Measurements from ENCODE around the gene MNX1. TPM values are rescaled to one million over a fixed set of nuclear protein-coding genes. Genes with fewer than 3 reads are reported as not detected.
A peak's percentile ranks its signal among the peaks of the same experiment; 100 is the strongest.

The MNX1 gene
- total and polyA plus RNA-seq, 8 donors: 1.1 to 80.2 (median 3.1) TPM; not detected in 1

DNA sequence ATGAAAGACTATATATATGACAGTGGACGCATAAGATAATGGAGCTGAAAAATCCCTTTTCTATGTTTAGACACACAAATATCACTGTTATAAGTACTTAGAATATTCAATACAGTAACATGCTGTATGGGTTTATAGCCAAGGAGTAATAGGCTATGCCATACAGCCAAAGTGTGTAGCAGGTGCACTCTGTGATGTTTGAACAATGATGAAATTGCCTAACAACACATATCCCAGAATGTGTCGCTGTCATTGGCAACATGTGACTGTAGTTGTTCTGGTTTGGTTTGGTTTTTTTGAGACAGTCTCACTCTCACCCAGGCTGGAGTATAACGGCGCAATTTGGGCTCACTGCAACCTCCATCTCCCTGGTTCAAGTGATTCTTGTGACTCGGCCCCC is 34.8 kb downstream of the MNX1 start:
- TF ChIP-seq, protein P1, sequence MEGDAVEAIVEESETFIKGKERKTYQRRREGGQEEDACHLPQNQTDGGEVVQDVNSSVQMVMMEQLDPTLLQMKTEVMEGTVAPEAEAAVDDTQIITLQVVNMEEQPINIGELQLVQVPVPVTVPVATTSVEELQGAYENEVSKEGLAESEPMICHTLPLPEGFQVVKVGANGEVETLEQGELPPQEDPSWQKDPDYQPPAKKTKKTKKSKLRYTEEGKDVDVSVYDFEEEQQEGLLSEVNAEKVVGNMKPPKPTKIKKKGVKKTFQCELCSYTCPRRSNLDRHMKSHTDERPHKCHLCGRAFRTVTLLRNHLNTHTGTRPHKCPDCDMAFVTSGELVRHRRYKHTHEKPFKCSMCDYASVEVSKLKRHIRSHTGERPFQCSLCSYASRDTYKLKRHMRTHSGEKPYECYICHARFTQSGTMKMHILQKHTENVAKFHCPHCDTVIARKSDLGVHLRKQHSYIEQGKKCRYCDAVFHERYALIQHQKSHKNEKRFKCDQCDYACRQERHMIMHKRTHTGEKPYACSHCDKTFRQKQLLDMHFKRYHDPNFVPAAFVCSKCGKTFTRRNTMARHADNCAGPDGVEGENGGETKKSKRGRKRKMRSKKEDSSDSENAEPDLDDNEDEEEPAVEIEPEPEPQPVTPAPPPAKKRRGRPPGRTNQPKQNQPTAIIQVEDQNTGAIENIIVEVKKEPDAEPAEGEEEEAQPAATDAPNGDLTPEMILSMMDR (IDR thresholded peaks at IDR 0.05): no peak
- no peak for TF ChIP-seq POLR2AphosphoS5 (IDR thresholded peaks at IDR 0.05)
- TF ChIP-seq EP300 (IDR thresholded peaks at IDR 0.05): no peak
- Histone ChIP-seq H3K36me3 (peaks cover 14 to 35% (median 25%) of the 10 kb centered on the region in 4 donors), H3K9me3 (peaks cover 0 to 12% (median 11%) of the 10 kb centered on the region in 4 donors), H3K4me1 (no peaks in the 10 kb centered on the region), H3K27ac (no peak overlapping the region), H3K27me3 (no peaks in the 10 kb centered on the region), H3K4me3 (no peak overlapping the region)
- 88 to 95% (median 92%) methylated on average over 5 of the region's 5 CpGs for WGBS, 5 donors
- intact Hi-C loops (cut with DNase I; ENCODE audit: low total_unique reads): no loop called here
- DNase-seq: no peak

DNA sequence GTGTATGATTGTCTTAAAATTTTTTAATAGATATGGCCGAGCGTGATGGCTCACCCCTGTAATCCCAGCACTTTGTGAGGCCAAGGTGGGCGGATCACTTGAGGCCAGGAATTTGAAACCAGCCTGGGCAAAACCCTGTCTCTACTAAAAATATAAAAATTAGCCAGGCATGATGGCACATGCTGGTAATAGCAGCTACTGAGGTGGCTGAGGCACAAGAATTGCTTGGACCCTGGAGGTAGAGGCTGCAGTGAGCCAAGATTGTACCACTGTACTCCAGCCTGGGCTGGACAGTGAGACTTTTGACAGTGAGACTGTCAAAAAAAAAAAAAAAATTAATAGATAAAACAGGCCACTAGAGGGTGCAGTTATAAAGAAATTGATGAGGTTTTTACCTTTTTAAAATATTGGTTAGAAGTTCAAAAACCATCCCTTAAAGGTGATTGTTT is 40.5 kb downstream of the MNX1 start:
- intact Hi-C loops (cut with DNase I; ENCODE audit: low total_unique reads): loop anchor here (10.0 kb wide), 1 partner anchor 285 kb away; no protein-coding TSS in a partner anchor
- no peaks in the 10 kb centered on the region for H3K9me3 ChIP-seq
- no peaks in the 10 kb centered on the region for H3K27me3 ChIP-seq
- DNase-seq: no peak
- no peak overlapping the region for H3K4me3 ChIP-seq
- peaks cover 41 to 78% (median 74%) of the 10 kb centered on the region in 4 donors for H3K36me3 ChIP-seq
- H3K4me1 ChIP-seq: no peaks in the 10 kb centered on the region
- WGBS, 5 donors: 60 to 75% (median 64%) methylated on average over 3 of the region's 3 CpGs
- H3K27ac ChIP-seq: no peak overlapping the region
- TF ChIP-seq, protein P1 (IDR thresholded peaks at IDR 0.05): peak in 4 of 7 experiments; percentile 12 to 36 (median 19)
- TF ChIP-seq EP300 (IDR thresholded peaks at IDR 0.05): no peak

DNA sequence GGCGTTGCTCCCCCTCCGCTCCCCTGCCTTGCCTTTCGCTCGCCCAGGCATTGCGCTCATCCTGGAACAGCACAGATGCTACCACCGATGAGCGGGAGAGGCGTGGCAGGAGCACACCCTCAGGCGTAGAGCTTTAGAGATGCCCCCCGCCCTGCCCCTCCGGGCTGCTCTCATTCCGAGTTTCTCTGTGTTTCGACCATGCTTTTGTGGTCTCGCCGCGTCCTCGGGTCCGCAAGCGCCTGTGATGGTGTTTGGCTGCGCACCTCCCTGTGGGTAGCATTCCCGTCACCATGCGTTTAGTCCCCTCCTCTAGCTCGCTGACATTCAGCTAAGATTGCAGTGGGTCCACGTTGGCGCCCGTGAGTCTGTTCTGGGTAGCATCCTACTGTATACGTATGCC is 42.3 kb downstream of the MNX1 start:
- peaks cover 59 to 95% (median 92%) of the 10 kb centered on the region in 4 donors for H3K36me3 ChIP-seq
- 93 to 97% (median 95%) methylated on average over 27 of the region's 27 CpGs for WGBS, 5 donors
- DNase-seq: no peak
- intact Hi-C loops (cut with DNase I; ENCODE audit: low total_unique reads): loop anchor here (10.0 kb wide), 1 partner anchor 287 kb away; no protein-coding TSS in a partner anchor
- TF ChIP-seq, protein P1 (IDR thresholded peaks at IDR 0.05): no peak
- TF ChIP-seq POLR2A (IDR thresholded peaks at IDR 0.05) (no peak), POLR2AphosphoS5 (IDR thresholded peaks at IDR 0.05) (no peak), EP300 (IDR thresholded peaks at IDR 0.05) (no peak)
- no peak overlapping the region for H3K4me3 ChIP-seq
- H3K9me3 ChIP-seq: no peaks in the 10 kb centered on the region
- H3K27me3 ChIP-seq: no peaks in the 10 kb centered on the region
- no peaks in the 10 kb centered on the region for H3K4me1 ChIP-seq
- no peak overlapping the region for H3K27ac ChIP-seq

DNA sequence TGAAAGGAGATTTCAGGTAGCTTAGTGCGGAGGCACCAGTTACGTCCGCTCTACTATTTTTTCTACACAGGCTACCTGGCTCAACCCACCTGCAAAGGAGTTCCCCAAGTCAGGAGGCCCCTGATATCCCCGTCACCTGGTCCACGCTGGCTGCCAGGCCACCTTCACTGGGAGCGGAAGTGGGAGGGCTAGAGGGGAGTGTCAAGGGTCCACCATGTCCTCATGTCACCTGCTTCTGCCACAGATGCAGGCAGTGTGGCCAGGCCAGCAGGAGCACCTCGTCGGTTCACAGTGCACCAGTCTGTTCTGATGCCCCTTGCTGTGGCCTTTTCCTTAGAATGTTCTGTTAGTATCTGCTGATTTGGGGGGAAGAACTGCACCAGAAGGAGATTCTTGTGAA is 44.1 kb downstream of the MNX1 start:
- no peak overlapping the region for H3K27ac ChIP-seq
- no peaks in the 10 kb centered on the region for H3K4me1 ChIP-seq
- no peak for DNase-seq
- no peaks in the 10 kb centered on the region for H3K27me3 ChIP-seq
- intact Hi-C loops (cut with DNase I; ENCODE audit: low total_unique reads): loop anchor here (10.0 kb wide), 1 partner anchor 288 kb away; no protein-coding TSS in a partner anchor
- no peaks in the 10 kb centered on the region for H3K9me3 ChIP-seq
- no peak for TF ChIP-seq POLR2AphosphoS5 (IDR thresholded peaks at IDR 0.05)
- no peak for TF ChIP-seq POLR2A (IDR thresholded peaks at IDR 0.05)
- TF ChIP-seq, protein P1 (IDR thresholded peaks at IDR 0.05): no peak
- no peak for TF ChIP-seq EP300 (IDR thresholded peaks at IDR 0.05)
- WGBS, 5 donors: 92 to 98% (median 96%) methylated on average over 8 of the region's 8 CpGs
- H3K4me3 ChIP-seq: no peak overlapping the region
- H3K36me3 ChIP-seq: peaks cover 61 to 96% (median 95%) of the 10 kb centered on the region in 4 donors
